Measurements from ENCODE around the gene EPS8L1.

Gene EPS8L1

DNA sequence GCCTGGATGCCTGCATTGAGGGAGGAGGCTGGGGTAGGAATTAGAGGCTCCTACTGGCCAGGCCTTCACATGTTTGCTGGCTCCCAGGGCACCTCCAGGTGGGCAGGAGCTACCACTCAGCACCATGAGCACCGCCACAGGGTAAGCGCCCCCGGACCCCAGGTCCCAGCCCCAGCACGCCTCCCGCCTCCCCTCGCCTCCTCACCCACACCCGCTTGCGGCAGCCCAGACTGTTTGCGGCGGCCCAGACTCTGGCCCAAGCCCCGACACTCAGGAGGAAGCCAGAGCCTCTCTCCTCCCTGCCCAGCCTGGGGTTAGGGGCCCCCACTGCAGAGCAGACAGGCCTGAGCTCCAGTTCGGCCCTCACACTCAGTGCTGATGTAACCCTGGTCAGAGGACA is 652 bp downstream of the EPS8L1 start:
- H3K27me3 ChIP-seq (replicated peaks; ENCODE audit: control insufficient read depth, insufficient read depth, low read length): no peaks in the 10 kb centered on the region
- no peaks in the 10 kb centered on the region for H3K36me3 ChIP-seq (ENCODE audit: control insufficient read depth, insufficient read depth, low read length)
- DNase-seq (ENCODE audit: extremely low read depth, insufficient read length): no peak
- TF ChIP-seq, protein P1, sequence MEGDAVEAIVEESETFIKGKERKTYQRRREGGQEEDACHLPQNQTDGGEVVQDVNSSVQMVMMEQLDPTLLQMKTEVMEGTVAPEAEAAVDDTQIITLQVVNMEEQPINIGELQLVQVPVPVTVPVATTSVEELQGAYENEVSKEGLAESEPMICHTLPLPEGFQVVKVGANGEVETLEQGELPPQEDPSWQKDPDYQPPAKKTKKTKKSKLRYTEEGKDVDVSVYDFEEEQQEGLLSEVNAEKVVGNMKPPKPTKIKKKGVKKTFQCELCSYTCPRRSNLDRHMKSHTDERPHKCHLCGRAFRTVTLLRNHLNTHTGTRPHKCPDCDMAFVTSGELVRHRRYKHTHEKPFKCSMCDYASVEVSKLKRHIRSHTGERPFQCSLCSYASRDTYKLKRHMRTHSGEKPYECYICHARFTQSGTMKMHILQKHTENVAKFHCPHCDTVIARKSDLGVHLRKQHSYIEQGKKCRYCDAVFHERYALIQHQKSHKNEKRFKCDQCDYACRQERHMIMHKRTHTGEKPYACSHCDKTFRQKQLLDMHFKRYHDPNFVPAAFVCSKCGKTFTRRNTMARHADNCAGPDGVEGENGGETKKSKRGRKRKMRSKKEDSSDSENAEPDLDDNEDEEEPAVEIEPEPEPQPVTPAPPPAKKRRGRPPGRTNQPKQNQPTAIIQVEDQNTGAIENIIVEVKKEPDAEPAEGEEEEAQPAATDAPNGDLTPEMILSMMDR (IDR thresholded peaks at IDR 0.05; ENCODE audit: insufficient read depth, low read length, poor library complexity, severe bottlenecking): no peak
- no peak overlapping the region for H3K4me3 ChIP-seq (replicated peaks; ENCODE audit: low read depth, low read length)

DNA sequence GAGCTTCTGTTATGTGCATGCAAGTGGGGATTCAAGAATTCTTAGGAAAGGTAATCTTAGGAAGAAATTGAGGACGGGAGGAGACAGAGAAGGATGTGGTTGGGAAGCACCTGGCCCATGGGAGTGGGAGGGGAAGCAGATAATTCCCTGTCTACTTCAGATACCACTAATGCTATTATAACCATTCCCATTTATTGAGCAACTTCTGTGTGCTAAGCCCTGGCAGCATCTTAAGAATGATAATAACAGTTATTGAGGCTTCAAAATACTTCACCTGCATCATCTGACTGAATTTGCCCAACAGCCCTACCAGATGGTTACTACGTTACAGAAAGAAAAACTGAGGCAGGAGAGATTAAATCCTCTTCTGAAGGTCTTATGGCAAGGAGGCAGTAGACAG is 1.4 kb downstream of the EPS8L1 start:
- no peak for DNase-seq (ENCODE audit: extremely low read depth, insufficient read length)
- no peak overlapping the region for H3K4me3 ChIP-seq (replicated peaks; ENCODE audit: low read depth, low read length)
- TF ChIP-seq, protein P1 (IDR thresholded peaks at IDR 0.05; ENCODE audit: insufficient read depth, low read length, poor library complexity, severe bottlenecking): no peak
- H3K36me3 ChIP-seq (ENCODE audit: control insufficient read depth, insufficient read depth, low read length): no peaks in the 10 kb centered on the region
- no peaks in the 10 kb centered on the region; the same call in 1 of the 2 replicates for H3K27me3 ChIP-seq (replicated peaks; ENCODE audit: control insufficient read depth, insufficient read depth, low read length)

DNA sequence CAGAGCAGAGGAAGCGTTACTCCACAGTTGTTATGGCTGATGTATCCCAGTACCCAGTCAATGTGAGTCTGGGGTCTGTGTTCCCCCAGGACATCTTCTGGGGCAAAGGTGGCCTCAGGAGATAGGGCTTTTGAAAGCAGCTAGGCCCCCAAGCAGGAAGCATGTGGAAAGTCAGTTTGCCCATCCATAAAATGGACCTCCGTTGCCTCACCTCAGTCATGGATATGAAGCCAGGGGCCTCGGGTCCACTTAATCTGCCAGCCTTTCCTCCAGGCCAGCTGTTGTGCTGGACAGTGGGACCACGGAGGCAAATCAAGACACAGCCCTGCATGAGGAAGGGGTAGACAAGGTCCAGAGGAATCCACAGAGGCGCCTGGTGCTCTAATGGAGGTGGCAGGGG is 3.3 kb downstream of the EPS8L1 start:
- Histone ChIP-seq H3K4me3 (replicated peaks; ENCODE audit: low read depth, low read length) (no peak overlapping the region), H3K36me3 (ENCODE audit: control insufficient read depth, insufficient read depth, low read length) (no peaks in the 10 kb centered on the region), H3K27me3 (replicated peaks; ENCODE audit: control insufficient read depth, insufficient read depth, low read length) (no peaks in the 10 kb centered on the region; the same call in 1 of the 2 replicates)
- TF ChIP-seq, protein P1 (IDR thresholded peaks at IDR 0.05; ENCODE audit: insufficient read depth, low read length, poor library complexity, severe bottlenecking): no peak
- no peak for DNase-seq (ENCODE audit: extremely low read depth, insufficient read length)

DNA sequence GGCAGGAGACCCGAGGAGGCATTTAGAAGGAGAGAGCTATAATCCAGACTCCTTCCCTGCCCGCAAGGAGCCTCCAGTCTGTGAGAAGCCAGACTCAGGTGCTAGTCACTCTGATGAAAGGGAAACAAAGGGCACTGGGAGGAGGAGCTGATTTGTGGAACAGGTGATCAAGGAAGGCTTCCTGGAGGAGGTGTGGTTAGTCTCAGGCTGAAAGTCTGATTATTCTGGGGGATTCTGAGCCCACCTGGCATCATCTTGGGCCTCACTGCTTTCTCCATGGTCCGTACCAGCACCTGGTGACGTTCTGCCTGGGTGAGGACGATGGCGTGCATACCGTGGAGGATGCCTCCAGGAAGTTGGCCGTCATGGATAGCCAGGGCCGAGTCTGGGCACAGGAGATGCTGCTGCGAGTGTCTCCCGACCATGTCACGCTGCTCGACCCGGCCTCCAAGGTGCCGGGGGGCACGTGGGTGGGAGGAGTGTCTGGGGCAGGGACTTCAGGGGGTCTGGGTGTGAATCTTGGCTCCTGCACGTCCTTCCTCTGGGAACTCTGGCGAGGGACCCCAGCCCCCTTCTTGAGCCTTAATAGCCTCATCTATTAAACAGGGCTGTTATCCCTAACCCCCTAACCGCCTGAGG is 3.9 kb downstream of the EPS8L1 start:
- H3K36me3 ChIP-seq (ENCODE audit: control insufficient read depth, insufficient read depth, low read length): no peaks in the 10 kb centered on the region
- TF ChIP-seq, protein P1 (IDR thresholded peaks at IDR 0.05; ENCODE audit: insufficient read depth, low read length, poor library complexity, severe bottlenecking): no peak
- no peak overlapping the region for H3K4me3 ChIP-seq (replicated peaks; ENCODE audit: low read depth, low read length)
- no peak for DNase-seq (ENCODE audit: extremely low read depth, insufficient read length)
- H3K27me3 ChIP-seq (replicated peaks; ENCODE audit: control insufficient read depth, insufficient read depth, low read length): no peaks in the 10 kb centered on the region; the same call in 1 of the 2 replicates

DNA sequence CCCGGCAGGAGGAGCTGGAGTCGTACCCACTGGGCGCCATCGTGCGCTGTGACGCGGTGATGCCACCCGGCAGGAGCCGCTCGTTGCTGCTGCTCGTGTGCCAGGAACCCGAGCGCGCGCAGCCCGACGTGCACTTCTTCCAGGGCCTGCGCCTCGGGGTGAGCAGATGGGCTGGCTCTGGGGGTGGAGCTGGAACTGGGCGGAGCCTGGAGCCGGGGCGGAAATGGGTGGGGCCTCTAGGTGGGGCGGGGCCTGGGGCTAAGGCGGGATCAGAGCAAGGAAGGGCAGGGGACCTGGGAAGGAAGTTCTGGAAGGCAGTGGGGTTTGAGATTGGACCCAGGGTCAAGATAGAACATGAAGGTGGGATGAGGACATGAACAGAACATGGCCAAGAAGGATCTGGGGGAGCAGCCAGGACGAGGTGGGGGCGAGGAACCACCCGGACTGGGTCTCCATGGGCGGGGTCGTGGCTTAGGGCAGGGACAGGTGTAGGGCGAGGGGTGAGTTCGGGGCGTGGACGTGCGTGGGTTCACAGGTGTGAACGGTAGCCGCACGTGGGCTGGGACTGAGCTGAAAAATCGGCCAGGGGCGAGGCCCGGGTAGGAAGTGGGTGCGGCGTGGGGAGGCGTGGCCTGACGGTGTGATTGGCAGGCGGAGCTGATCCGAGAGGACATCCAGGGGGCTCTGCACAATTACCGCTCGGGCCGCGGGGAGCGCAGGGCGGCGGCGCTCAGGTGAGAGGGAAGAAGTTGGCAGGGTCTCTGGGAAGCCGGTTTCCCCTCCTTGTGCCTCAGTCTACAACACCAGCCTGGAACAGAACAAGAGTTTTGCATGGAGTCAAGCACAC is 4.7 kb downstream of the EPS8L1 start:
- peak; percentile 76 for DNase-seq (ENCODE audit: extremely low read depth, insufficient read length)
- H3K27me3 ChIP-seq (replicated peaks; ENCODE audit: control insufficient read depth, insufficient read depth, low read length): no peaks in the 10 kb centered on the region; the same call in 1 of the 2 replicates
- TF ChIP-seq, protein P1 (IDR thresholded peaks at IDR 0.05; ENCODE audit: insufficient read depth, low read length, poor library complexity, severe bottlenecking): no peak
- no peaks in the 10 kb centered on the region for H3K36me3 ChIP-seq (ENCODE audit: control insufficient read depth, insufficient read depth, low read length)
- H3K4me3 ChIP-seq (replicated peaks; ENCODE audit: low read depth, low read length): peak overlapping the region; percentile 63; the same call in 1 of the 2 replicates
